Immature natural killer cell (primary cell): ENCODE data around the gene PDE4D. TPM values are rescaled to one million over a fixed set of nuclear protein-coding genes. Genes with fewer than 3 reads are reported as not detected.
"Not testable (repeated sequence)": the region's sequence is repeated elsewhere in the genome, so short reads cannot be mapped to it uniquely, and the experiment has no call there.

Experiments
- DNase-seq, 3 donors: peaks; one replicate each; pipeline ENCODE4 v3.0.0; 2022; ENCODE audit warnings: mixed read lengths in 1 of 3
- H3K27ac Mint-ChIP-seq, 6 donors: one replicate each; pipeline ENCODE4 v1.8.0; 2020; ENCODE audit warnings: mixed read lengths in 6 of 6, mild to moderate bottlenecking in 5 of 6, inconsistent platforms in 4 of 6, moderate library complexity in 3 of 6
- H3K27me3 Mint-ChIP-seq, 3 donors: one replicate each; pipeline ENCODE4 v1.8.0; 2020 to 2021; ENCODE audit warnings: low read depth in 3 of 3, mild to moderate bottlenecking in 3 of 3, mixed read lengths in 3 of 3, moderate library complexity in 3 of 3, inconsistent platforms in 1 of 3
- H3K36me3 Mint-ChIP-seq, 3 donors: one replicate each; pipeline ENCODE4 v1.8.0; 2020; ENCODE audit warnings: mixed read lengths in 3 of 3, inconsistent platforms in 2 of 3, mild to moderate bottlenecking in 2 of 3
- H3K4me1 Mint-ChIP-seq, 2 donors: one replicate each; pipeline ENCODE4 v1.8.0; 2020; ENCODE audit warnings: inconsistent platforms in 2 of 2, mild to moderate bottlenecking in 2 of 2, mixed read lengths in 2 of 2, moderate library complexity in 1 of 2
- H3K4me3 Mint-ChIP-seq, 5 donors: one replicate each; pipeline ENCODE4 v1.8.0; 2020; ENCODE audit warnings: mild to moderate bottlenecking in 5 of 5, mixed read lengths in 5 of 5, inconsistent platforms in 3 of 5, moderate library complexity in 3 of 5
- H3K9me3 Mint-ChIP-seq, 6 donors: one replicate each; pipeline ENCODE4 v1.8.0; 2020; ENCODE audit warnings: mild to moderate bottlenecking in 6 of 6, mixed read lengths in 6 of 6, inconsistent platforms in 4 of 6, moderate library complexity in 3 of 6
- polyA plus RNA-seq, 3 donors: library from polyadenylated mRNA; unstranded; fragments of 300-500 nt; fragmentation: Illumina TruSeq; gene quantifications; one replicate each; pipeline ENCODE4 v1.2.3, GENCODE V29; 2021

Gene PDE4D
- polyA plus RNA-seq, 3 donors from 2014 or later, result 10.7 to 15.4 (median 12.6) TPM

DNA sequence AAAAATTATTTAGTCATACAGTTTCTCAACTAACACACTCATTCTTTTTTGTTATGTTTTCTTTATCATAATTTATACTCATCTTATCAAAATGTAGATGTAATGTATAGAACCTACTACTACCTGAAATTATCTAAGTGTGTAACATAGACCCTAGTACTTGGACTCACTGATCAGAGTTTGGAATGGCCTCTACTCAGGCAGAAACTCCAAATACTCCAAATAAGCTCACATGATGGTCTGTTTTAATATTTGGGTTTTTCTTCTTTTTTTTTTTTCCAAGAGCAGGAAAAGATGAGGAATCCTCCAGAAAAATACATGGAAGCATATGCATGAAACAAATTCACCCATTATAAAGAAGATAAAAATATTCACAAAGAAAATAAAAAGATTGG, 126.3 kb downstream of the PDE4D start:
- no peak for DNase-seq
- Mint-ChIP-seq H3K36me3 (no peaks in the 10 kb centered on the region), H3K27ac (no peak overlapping the region), H3K4me3 (no peak overlapping the region), H3K4me1 (peaks cover 2 to 6% of the 10 kb centered on the region in 2 donors), H3K27me3 (peaks cover 6 to 10% (median 6%) of the 10 kb centered on the region in 3 donors), H3K9me3 (peaks cover 0 to 4% (median 0%) of the 10 kb centered on the region in 6 donors)

GRCh38 chr5:59766427-59767210, 126.9 kb downstream of the PDE4D start:
- Mint-ChIP-seq H3K4me1 (peaks cover 2 to 6% of the 10 kb centered on the region in 2 donors), H3K27me3 (peaks cover 5 to 10% (median 6%) of the 10 kb centered on the region in 3 donors), H3K36me3 (no peaks in the 10 kb centered on the region), H3K9me3 (peaks cover 0 to 4% (median 0%) of the 10 kb centered on the region in 6 donors), H3K4me3 (no peak overlapping the region), H3K27ac (no peak overlapping the region)
- DNase-seq, result no peak

DNA sequence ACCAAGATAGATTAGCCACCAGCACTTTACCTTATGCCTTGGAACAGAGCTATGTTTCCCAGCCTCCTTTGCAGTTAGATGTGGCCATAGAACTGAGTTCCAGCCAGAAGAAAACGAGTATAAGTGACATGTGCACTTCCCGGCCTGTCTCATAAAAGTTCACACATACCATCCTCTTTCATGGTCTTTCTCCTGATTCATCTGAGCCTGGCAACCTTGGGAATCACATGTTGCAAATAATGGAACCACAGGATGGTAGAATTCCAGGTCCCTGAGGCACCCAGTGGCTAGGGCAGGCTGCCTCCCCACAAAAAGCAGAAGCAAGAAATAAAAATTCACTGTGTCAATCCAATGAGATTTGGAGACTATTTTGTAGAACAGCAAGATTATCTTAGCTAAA, 128.1 kb downstream of the PDE4D start:
- DNase-seq, result no peak
- H3K4me1 Mint-ChIP-seq, result peaks cover 2 to 6% of the 10 kb centered on the region in 2 donors
- H3K27me3 Mint-ChIP-seq, result peaks cover 3 to 10% (median 6%) of the 10 kb centered on the region in 3 donors
- no peak overlapping the region for H3K27ac Mint-ChIP-seq
- peaks cover 0 to 4% (median 0%) of the 10 kb centered on the region in 6 donors for H3K9me3 Mint-ChIP-seq
- no peaks in the 10 kb centered on the region for H3K36me3 Mint-ChIP-seq
- H3K4me3 Mint-ChIP-seq, result no peak overlapping the region

DNA sequence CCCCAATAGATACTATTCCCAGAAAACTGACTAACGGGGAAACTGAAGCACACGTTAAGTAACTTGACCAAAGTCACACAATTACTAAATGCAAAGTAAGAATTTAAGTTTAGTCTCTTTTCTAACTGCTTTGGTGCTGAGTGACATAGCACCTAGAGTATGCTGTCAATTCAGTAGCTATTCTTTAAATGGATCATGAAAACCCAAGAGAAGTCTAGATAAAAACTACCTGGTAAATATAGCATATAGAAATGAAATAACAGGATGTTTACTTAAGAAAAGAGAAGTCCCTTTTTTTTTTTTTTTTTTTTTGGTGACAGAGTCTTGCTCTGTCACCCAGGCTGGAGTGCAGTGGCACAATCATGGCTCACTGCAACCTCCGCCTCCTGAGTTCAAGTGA, 129.2 kb downstream of the PDE4D start:
- H3K4me1 Mint-ChIP-seq, result peaks cover 2 to 6% of the 10 kb centered on the region in 2 donors
- H3K27ac Mint-ChIP-seq, result no peak overlapping the region
- no peak for DNase-seq
- peaks cover 2 to 10% (median 6%) of the 10 kb centered on the region in 3 donors for H3K27me3 Mint-ChIP-seq
- peaks cover 0 to 2% (median 0%) of the 10 kb centered on the region in 6 donors for H3K9me3 Mint-ChIP-seq
- no peak overlapping the region for H3K4me3 Mint-ChIP-seq
- H3K36me3 Mint-ChIP-seq, result no peaks in the 10 kb centered on the region

- Mint-ChIP-seq H3K9me3 (peaks cover 0 to 1% (median 0%) of the 10 kb centered on the region in 6 donors), H3K36me3 (no peaks in the 10 kb centered on the region), H3K4me1 (peaks cover 0 to 6% of the 10 kb centered on the region in 2 donors), H3K27me3 (peaks cover 2 to 4% (median 2%) of the 10 kb centered on the region in 3 donors), H3K4me3 (no peak overlapping the region), H3K27ac (no peak overlapping the region)
- no peak for DNase-seq
Observed at GRCh38 chr5:59763541-59763940, 130.0 kb downstream of the PDE4D start.

DNA sequence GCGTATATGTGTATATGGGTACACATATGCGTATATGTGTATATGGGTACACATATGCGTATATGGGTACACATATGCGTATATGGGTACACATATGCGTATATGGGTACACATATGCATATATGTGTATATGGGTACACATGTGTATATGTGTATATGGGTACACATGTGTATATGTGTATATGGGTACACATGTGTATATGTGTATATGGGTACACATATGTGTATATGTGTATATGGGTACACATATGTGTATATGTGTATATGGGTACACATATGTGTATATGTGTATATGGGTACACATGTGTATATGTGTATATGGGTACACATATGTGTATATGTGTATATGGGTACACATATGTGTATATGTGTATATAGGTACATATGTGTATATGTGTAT, 131.3 kb downstream of the PDE4D start:
- H3K27me3 Mint-ChIP-seq, DNase-seq, H3K9me3 Mint-ChIP-seq, H3K36me3 Mint-ChIP-seq, H3K4me1 Mint-ChIP-seq, H3K4me3 Mint-ChIP-seq, H3K27ac Mint-ChIP-seq: not testable (repeated sequence)

GRCh38 chr5:59760785-59761348, 132.7 kb downstream of the PDE4D start:
- no peaks in the 10 kb centered on the region for H3K36me3 Mint-ChIP-seq
- H3K27me3 Mint-ChIP-seq, result peaks cover 0 to 2% (median 0%) of the 10 kb centered on the region in 3 donors
- no peak overlapping the region for H3K4me3 Mint-ChIP-seq
- DNase-seq, result no peak
- H3K4me1 Mint-ChIP-seq, result no peaks in the 10 kb centered on the region
- H3K27ac Mint-ChIP-seq, result no peak overlapping the region
- peaks cover 0 to 1% (median 0%) of the 10 kb centered on the region in 6 donors for H3K9me3 Mint-ChIP-seq

- no peaks in the 10 kb centered on the region for H3K9me3 Mint-ChIP-seq
- DNase-seq, result no peak
- no peaks in the 10 kb centered on the region for H3K36me3 Mint-ChIP-seq
- H3K27me3 Mint-ChIP-seq, result peaks cover 0 to 2% (median 0%) of the 10 kb centered on the region in 3 donors
- H3K4me1 Mint-ChIP-seq, result no peaks in the 10 kb centered on the region
- H3K4me3 Mint-ChIP-seq, result no peak overlapping the region
- H3K27ac Mint-ChIP-seq, result no peak overlapping the region
Observed at GRCh38 chr5:59759600-59760351, 133.8 kb downstream of the PDE4D start.

- peaks cover 0 to 2% (median 0%) of the 10 kb centered on the region in 3 donors for H3K27me3 Mint-ChIP-seq
- H3K36me3 Mint-ChIP-seq, result no peaks in the 10 kb centered on the region
- no peak overlapping the region for H3K27ac Mint-ChIP-seq
- H3K4me1 Mint-ChIP-seq, result no peaks in the 10 kb centered on the region
- no peak overlapping the region for H3K4me3 Mint-ChIP-seq
- DNase-seq, result no peak
- H3K9me3 Mint-ChIP-seq, result no peaks in the 10 kb centered on the region
Observed at GRCh38 chr5:59758566-59758965, 135.0 kb downstream of the PDE4D start.

- H3K9me3 Mint-ChIP-seq, result no peaks in the 10 kb centered on the region
- no peak overlapping the region for H3K4me3 Mint-ChIP-seq
- no peaks in the 10 kb centered on the region for H3K27me3 Mint-ChIP-seq
- H3K4me1 Mint-ChIP-seq, result no peaks in the 10 kb centered on the region
- H3K27ac Mint-ChIP-seq, result no peak overlapping the region
- H3K36me3 Mint-ChIP-seq, result no peaks in the 10 kb centered on the region
- DNase-seq, result no peak
Observed at GRCh38 chr5:59757442-59757841, 136.1 kb downstream of the PDE4D start.

DNA sequence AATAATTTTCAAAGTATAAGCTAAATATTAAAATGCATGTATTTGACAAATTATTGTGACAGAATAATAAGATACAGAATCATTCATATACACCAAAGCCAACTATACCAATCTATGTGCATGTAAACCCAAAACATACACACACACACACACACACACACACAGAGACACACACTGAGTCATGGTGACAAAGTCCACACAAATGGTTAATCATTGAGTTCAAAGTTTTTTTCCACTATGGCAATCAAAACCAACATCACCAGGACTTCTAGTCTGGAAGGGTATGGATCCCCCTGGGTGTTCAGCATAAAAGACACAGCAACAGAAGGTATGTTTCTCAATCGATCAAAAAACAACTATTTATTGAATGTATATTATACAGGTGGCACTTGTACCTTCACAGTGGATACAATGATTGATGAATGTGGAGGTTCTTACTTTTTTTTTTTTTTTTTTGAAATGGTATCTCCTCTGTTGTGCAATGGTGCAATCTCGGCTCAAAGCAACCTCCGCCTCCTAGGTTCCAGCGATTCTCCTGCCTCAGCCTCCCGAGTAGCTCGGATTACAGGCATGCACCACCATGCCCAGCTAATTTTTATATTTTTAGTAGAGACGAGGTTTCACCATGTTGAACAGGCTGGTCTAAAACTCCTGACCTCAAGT, 137.0 kb downstream of the PDE4D start:
- no peaks in the 10 kb centered on the region for H3K36me3 Mint-ChIP-seq
- H3K4me1 Mint-ChIP-seq, result no peaks in the 10 kb centered on the region
- H3K4me3 Mint-ChIP-seq, result no peak overlapping the region
- H3K27ac Mint-ChIP-seq, result no peak overlapping the region
- H3K9me3 Mint-ChIP-seq, result no peaks in the 10 kb centered on the region
- no peaks in the 10 kb centered on the region for H3K27me3 Mint-ChIP-seq
- DNase-seq, result no peak

DNA sequence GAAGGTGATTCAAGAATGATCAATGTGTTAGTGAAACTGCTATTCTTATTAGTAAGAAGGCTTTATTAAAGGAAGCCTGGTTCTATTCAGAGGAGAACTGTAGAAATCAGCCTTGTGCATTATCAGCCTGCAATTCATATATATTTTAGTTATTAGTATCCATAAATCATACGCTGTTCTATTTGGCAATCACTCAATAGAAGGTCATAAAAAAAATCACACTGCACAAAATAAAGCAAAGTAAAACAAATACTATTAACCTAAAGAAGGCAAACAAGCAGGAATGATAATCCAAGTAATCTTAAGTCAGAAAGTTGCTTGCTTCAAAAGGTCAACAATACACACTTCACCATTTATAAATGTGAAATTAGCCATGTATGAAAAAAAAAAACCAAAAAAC, 138.1 kb downstream of the PDE4D start:
- Mint-ChIP-seq H3K9me3 (no peaks in the 10 kb centered on the region), H3K27me3 (no peaks in the 10 kb centered on the region), H3K36me3 (no peaks in the 10 kb centered on the region), H3K4me1 (no peaks in the 10 kb centered on the region), H3K4me3 (no peak overlapping the region), H3K27ac (no peak overlapping the region)
- no peak for DNase-seq

DNA sequence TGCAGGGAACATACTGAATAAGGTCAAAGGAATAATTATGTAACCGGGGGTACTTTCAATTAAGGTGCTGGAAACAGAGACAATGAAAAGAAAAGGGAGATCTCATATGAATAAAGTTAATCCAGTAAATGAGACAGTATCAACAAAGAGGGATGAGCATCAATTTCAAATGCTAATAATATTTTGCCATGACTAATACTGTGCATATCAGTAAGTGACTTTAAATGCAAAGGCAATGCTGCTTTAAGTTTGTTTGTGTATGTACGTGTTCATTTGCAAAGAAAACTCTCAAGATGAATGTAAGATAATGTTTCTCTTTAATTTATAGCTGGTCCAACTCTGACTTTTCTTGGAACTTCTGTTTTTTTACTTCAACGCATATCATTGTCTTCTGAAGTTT, 139.9 kb downstream of the PDE4D start:
- Mint-ChIP-seq H3K27ac (no peak overlapping the region), H3K4me1 (no peaks in the 10 kb centered on the region), H3K36me3 (no peaks in the 10 kb centered on the region), H3K27me3 (no peaks in the 10 kb centered on the region), H3K9me3 (no peaks in the 10 kb centered on the region), H3K4me3 (no peak overlapping the region)
- no peak for DNase-seq
